Brain microvascular endothelial cell (primary cell): ENCODE results near the gene ARHGAP8.
"Not testable (repeated sequence)": the region's sequence is repeated elsewhere in the genome, so short reads cannot be mapped to it uniquely, and the experiment has no call there.

Experiments used
- DNase-seq: peaks from one replicate; pipeline ENCODE4 v3.0.0-alpha.2; 2020
- H3K27ac ChIP-seq: fragments of 250-450 bp; sonication (Bioruptor Pico); 2 replicates; pipeline ENCODE4 v1.5.1; 2020; ENCODE audit warnings: mild to moderate bottlenecking, moderate library complexity
- H3K27me3 ChIP-seq: fragments of 250-450 bp; sonication (Bioruptor Pico); replicated peaks from 2 replicates; pipeline ENCODE4 v1.5.1; 2020; ENCODE audit warnings: mild to moderate bottlenecking
- H3K36me3 ChIP-seq: fragments of 250-450 bp; sonication (Bioruptor Pico); replicated peaks from 2 replicates; pipeline ENCODE4 v1.5.1; 2020; ENCODE audit warnings: mild to moderate bottlenecking
- H3K4me3 ChIP-seq: 2 replicates; pipeline ENCODE4 v1.5.1; 2011; ENCODE audit warnings: low read depth, mild to moderate bottlenecking, control low read depth, low read length, moderate library complexity
- CTCF ChIP-seq: IDR thresholded peaks from 2 replicates; pipeline ENCODE4 v1.5.1; 2011; ENCODE audit warnings: low read depth, mild to moderate bottlenecking, moderate library complexity, low read length, control low read depth, inconsistent platforms; ENCODE audit errors: missing control alignments
- in situ Hi-C: cut with HindIII; loops from 2 replicates; pipeline ENCODE4 v1.10.0; 2017; ENCODE audit warnings: low sequenced_read_pairs, low pct_ligation_motif_present

Gene ARHGAP8

GRCh38 chr22:44743804-44744211, 8.6 kb upstream of the ARHGAP8 start:
- no peak for DNase-seq
- TF ChIP-seq CTCF: no peak
- Histone ChIP-seq H3K27ac (no peak overlapping the region), H3K27me3 (no peaks in the 10 kb centered on the region), H3K36me3 (no peaks in the 10 kb centered on the region), H3K4me3 (no peak overlapping the region)
- in situ Hi-C loops: no loop called here

- TF ChIP-seq CTCF: no peak
- no peak for DNase-seq
- Histone ChIP-seq H3K36me3 (no peaks in the 10 kb centered on the region), H3K27me3 (peaks cover 3% of the 10 kb centered on the region), H3K4me3 (no peak overlapping the region), H3K27ac (no peak overlapping the region)
- in situ Hi-C loops: no loop called here
These were observed 6.3 kb upstream of the ARHGAP8 start for GRCh38 chr22:44745853-44746789.

- DNase-seq, in situ Hi-C loops, H3K36me3 ChIP-seq, H3K27me3 ChIP-seq, H3K27ac ChIP-seq, H3K4me3 ChIP-seq: not testable (repeated sequence)
These were observed 4.6 kb upstream of the ARHGAP8 start for GRCh38 chr22:44747784-44748127.

- no peak for DNase-seq
- TF ChIP-seq CTCF: no peak
- in situ Hi-C loops: no loop called here
- no peak overlapping the region for H3K4me3 ChIP-seq
- no peak overlapping the region for H3K27ac ChIP-seq
- peaks cover 18% of the 10 kb centered on the region for H3K27me3 ChIP-seq
- H3K36me3 ChIP-seq: no peaks in the 10 kb centered on the region
These were observed 3.9 kb upstream of the ARHGAP8 start for GRCh38 chr22:44748524-44748923.

- in situ Hi-C loops: no loop called here
- H3K27ac ChIP-seq: no peak overlapping the region
- no peak for DNase-seq
- no peak for TF ChIP-seq CTCF
- H3K4me3 ChIP-seq: no peak overlapping the region
- H3K27me3 ChIP-seq: peaks cover 32% of the 10 kb centered on the region
- no peaks in the 10 kb centered on the region for H3K36me3 ChIP-seq
These were observed 1.9 kb upstream of the ARHGAP8 start for GRCh38 chr22:44750481-44750880.

DNA sequence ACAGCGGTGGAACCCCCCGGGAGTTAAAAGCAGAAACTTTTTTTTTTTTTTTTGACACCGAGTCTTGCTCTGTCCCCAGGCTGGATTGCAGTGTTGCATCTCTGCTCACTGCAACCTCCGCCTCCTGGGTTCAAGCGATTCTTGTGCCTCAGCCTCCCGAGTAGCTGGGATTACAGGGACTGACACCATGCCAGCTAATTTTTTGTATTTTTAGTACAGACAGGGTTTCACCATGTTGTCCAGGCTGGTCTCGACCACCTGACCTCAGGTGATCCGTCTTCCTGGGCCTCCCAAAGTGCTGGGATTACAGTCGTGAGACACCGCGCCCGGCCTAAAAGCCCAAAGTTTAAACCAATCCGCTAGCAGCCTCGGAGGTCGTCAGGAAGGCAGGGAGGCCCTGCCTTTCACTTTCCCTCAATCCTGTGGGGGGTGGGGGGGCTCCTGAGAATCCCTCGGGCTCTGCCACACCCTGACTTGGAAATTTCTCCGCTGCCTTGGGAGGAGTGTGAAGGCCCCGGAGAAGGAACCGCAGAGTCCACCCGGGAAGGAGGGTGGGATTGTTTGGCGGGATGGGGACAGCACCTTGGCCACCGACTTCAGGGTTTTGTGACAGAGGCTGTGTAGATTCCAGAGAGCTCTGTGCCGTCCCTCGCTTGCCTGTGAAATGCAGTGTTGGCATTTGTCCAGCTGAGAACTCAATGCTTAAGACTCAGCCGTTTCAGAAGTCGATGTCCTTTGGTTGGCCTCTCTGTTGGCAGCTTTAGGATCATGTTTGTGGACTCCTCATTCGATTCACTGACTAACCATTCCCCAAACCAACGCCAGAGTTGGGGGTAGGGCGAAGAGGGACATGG, 1.0 kb downstream of the ARHGAP8 start:
- Histone ChIP-seq H3K36me3 (no peaks in the 10 kb centered on the region), H3K4me3 (no peak overlapping the region), H3K27me3 (peaks cover 32% of the 10 kb centered on the region), H3K27ac (no peak overlapping the region)
- TF ChIP-seq CTCF: no peak
- peak; percentile 55 for DNase-seq
- in situ Hi-C loops: no loop called here
